Lung (tissue), 12 donors: ENCODE data around the gene GTPBP4. TPM values are rescaled to one million over a fixed set of nuclear protein-coding genes. Genes with fewer than 3 reads are reported as not detected.

Source experiments
- ATAC-seq: fragments of 200-7000 bp; cut with Tn5 transposase; one replicate; pipeline ENCODE4 v1.9.1; 2020; ENCODE audit warnings: moderate number of reproducible peaks; ENCODE audit not compliant: insufficient read depth, low FRiP score
- DNase-seq, 3 donors: peaks; one replicate each; pipeline ENCODE4 v3.0.0-alpha.2; 2013 to 2017
- H3K27ac ChIP-seq, 2 donors: one replicate each; pipeline ENCODE4 v1.5.1; 2013; ENCODE audit warnings: mild to moderate bottlenecking in 2 of 2, moderate library complexity in 2 of 2, control low read depth in 1 of 2, inconsistent platforms in 1 of 2, low read depth in 1 of 2, low read length in 1 of 2
- H3K27me3 ChIP-seq, 3 donors: one replicate each; pipeline ENCODE4 v1.5.1; 2013; ENCODE audit warnings: low read length in 2 of 3; ENCODE audit not compliant: control insufficient read depth in 3 of 3, insufficient read depth in 3 of 3
- H3K36me3 ChIP-seq, 4 donors: one replicate each; pipeline ENCODE4 v1.5.1; 2013; ENCODE audit warnings: low read length in 4 of 4, mild to moderate bottlenecking in 1 of 4, moderate library complexity in 1 of 4; ENCODE audit not compliant: control insufficient read depth in 4 of 4, insufficient read depth in 4 of 4
- H3K4me1 ChIP-seq, 5 donors: one replicate each; pipeline ENCODE4 v1.5.1; 2013; ENCODE audit warnings: low read length in 5 of 5, mild to moderate bottlenecking in 2 of 5, moderate library complexity in 1 of 5; ENCODE audit not compliant: control insufficient read depth in 5 of 5, insufficient read depth in 5 of 5
- H3K4me3 ChIP-seq: one replicate; pipeline ENCODE4 v1.5.1; 2013; ENCODE audit warnings: mild to moderate bottlenecking, control low read depth, moderate library complexity
- H3K9ac ChIP-seq, 2 donors: one replicate each; pipeline ENCODE4 v1.5.1; 2013; ENCODE audit warnings: low read length in 2 of 2, control low read depth in 1 of 2; ENCODE audit not compliant: insufficient read depth in 1 of 2
- H3K9me3 ChIP-seq, 4 donors: one replicate each; pipeline ENCODE4 v1.5.1; 2013; ENCODE audit warnings: low read length in 3 of 4, mild to moderate bottlenecking in 1 of 4, moderate library complexity in 1 of 4; ENCODE audit not compliant: control insufficient read depth in 4 of 4, insufficient read depth in 3 of 4
- WGBS, 2 donors: extraction: QIAGEN DNeasy Blood & Tissue Kit; methylation state at CpG; one replicate each; pipeline ENCODE4 v1.1.7; 2013; 5-methylcytosine and 5-hydroxymethylcytosine counted together
- polyA plus RNA-seq, 2 donors: library from polyadenylated mRNA; stranded (reverse); fragments of 200-250 nt; gene quantifications; one replicate each; pipeline ENCODE4 v1.2.1, GENCODE V29; 2013
- total RNA-seq, 2 donors: library from RNA; depleted of rRNA in 1 of 2; stranded (reverse); fragments of >200 nt in 1 of 2; gene quantifications; one replicate each; pipeline ENCODE4 v1.2.1, GENCODE V29; 2014 to 2021
- TF ChIP-seq, protein P1 (sequence below): IDR thresholded peaks from 2 replicates; pipeline ENCODE4 v1.5.1; 2012; ENCODE audit warnings: mild to moderate bottlenecking; ENCODE audit errors: control extremely low read depth, extremely low read depth
- donor health status: control.
- donor health status: control.
- donor health status: Bipolar disorder and iron deficiency.
- donor health status: healthy.
- donor health status: DM: yes; HTN: yes; CAD: no.

Gene GTPBP4
- total and polyA plus RNA-seq, 4 donors, result 17.6 to 43.6 (median 39.1) TPM

DNA sequence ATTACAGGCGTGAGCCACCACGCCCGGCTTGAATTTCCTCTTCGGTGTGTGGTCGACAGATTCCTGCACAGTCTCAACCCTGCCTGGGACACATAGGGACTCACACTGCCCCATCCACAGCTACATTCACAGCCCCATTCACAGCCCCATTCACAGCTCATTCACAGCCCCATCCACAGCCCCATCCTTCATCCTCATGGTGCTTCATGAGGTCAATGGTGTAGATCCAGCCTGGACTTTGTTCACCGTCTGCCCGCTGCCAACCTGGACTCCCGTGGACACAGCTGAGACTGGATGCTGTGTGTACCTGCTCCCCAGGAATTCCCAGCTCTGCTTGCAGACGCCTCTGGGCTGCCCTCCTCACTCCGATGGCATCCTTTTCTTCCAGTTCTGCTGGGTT is 32.2 kb downstream of the GTPBP4 start:
- ATAC-seq (no peak), DNase-seq (no peak)
- no peaks in the 10 kb centered on the region for H3K4me1 ChIP-seq
- no peak overlapping the region for H3K27ac ChIP-seq
- H3K27me3 ChIP-seq, result no peaks in the 10 kb centered on the region
- H3K4me3 ChIP-seq, result no peak overlapping the region
- TF ChIP-seq, protein P1, sequence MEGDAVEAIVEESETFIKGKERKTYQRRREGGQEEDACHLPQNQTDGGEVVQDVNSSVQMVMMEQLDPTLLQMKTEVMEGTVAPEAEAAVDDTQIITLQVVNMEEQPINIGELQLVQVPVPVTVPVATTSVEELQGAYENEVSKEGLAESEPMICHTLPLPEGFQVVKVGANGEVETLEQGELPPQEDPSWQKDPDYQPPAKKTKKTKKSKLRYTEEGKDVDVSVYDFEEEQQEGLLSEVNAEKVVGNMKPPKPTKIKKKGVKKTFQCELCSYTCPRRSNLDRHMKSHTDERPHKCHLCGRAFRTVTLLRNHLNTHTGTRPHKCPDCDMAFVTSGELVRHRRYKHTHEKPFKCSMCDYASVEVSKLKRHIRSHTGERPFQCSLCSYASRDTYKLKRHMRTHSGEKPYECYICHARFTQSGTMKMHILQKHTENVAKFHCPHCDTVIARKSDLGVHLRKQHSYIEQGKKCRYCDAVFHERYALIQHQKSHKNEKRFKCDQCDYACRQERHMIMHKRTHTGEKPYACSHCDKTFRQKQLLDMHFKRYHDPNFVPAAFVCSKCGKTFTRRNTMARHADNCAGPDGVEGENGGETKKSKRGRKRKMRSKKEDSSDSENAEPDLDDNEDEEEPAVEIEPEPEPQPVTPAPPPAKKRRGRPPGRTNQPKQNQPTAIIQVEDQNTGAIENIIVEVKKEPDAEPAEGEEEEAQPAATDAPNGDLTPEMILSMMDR, result no peak
- H3K36me3 ChIP-seq, result peaks cover 9 to 25% (median 14%) of the 10 kb centered on the region in 4 donors
- H3K9ac ChIP-seq, result no peak overlapping the region
- WGBS, 2 donors, result 94 to 96% methylated on average over 10 of the region's 10 CpGs
- peaks cover 0 to 2% (median 0%) of the 10 kb centered on the region in 4 donors for H3K9me3 ChIP-seq

DNA sequence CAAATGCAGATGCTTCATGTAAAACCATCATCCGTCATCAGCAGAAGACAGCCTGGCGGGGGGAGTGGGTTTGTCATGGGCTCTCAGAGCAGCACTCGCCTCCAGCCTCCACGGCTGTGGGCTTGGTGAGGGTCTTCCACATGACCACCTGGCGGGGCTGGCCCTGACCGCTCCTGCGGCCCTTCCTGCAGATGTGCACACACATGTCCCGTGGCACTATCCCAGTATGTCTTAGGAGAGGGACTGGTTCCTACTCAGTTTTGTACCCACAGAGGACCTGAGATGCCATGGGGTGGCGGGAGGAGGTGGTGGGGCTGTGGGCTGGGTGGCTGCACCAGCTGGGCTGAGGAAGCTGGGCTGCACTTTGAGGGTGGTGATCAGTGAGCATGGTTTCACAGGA is 32.7 kb downstream of the GTPBP4 start:
- no peak for DNase-seq

DNA sequence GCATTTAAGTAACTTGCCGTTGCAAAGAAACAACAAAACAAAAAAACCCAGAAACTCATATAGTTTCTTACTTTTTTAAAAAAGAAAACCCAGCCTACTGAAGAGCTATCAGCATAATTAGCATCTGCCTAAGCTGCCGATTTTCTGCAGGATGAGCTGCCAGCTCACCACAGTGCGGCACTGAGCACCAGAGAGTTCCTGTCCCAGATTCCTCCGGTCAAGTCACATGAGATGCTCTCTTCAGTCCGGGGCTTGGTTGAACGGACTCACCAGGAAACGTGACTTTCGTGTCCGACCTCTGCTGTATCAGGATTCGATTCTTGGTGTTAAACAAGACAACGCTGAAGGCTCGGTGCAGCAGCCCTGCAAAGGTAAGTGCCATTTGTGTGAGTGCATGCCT is 34.2 kb downstream of the GTPBP4 start:
- H3K4me3 ChIP-seq, result no peak overlapping the region
- no peak for ATAC-seq
- no peak overlapping the region for H3K9ac ChIP-seq
- no peaks in the 10 kb centered on the region for H3K27me3 ChIP-seq
- 73 to 89% methylated on average over 12 of the region's 12 CpGs for WGBS, 2 donors
- TF ChIP-seq, protein P1, result no peak
- H3K4me1 ChIP-seq, result no peaks in the 10 kb centered on the region
- H3K27ac ChIP-seq, result no peak overlapping the region
- no peak for DNase-seq
- H3K36me3 ChIP-seq, result peaks cover 0 to 11% (median 6%) of the 10 kb centered on the region in 4 donors
- peaks cover 0 to 2% (median 0%) of the 10 kb centered on the region in 4 donors for H3K9me3 ChIP-seq

More for the DNA sequence above, 32.7 kb downstream of the GTPBP4 start:
- no peak for ATAC-seq
- 95 to 96% methylated on average over 9 of the region's 9 CpGs for WGBS, 2 donors
- Histone ChIP-seq H3K9me3 (peaks cover 0 to 2% (median 0%) of the 10 kb centered on the region in 4 donors), H3K36me3 (peaks cover 5 to 20% (median 12%) of the 10 kb centered on the region in 4 donors), H3K4me1 (no peaks in the 10 kb centered on the region), H3K9ac (no peak overlapping the region), H3K27me3 (no peaks in the 10 kb centered on the region), H3K27ac (no peak overlapping the region), H3K4me3 (no peak overlapping the region)
- TF ChIP-seq, protein P1, result no peak

DNA sequence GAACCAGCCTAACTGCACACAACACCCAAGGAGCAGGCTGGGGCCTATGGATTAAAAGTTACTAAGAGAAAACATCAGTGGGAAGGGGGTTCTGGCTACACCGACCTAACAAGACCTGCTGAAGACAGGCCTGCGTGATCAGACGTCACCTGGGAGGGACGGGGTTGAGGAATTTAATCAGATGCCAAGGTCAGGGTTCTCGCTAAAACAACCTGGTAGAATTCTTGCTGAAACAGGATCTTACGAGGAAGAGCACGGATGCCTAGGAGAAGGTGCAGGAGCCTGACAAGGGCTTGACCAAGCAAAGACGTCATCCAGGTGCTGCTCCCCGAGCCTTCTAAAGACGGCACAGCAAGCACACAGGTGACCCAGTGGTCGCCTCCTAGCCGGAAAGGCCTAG is 35.9 kb downstream of the GTPBP4 start:
- Histone ChIP-seq H3K4me3 (no peak overlapping the region), H3K36me3 (peaks cover 0 to 7% (median 4%) of the 10 kb centered on the region in 4 donors), H3K9ac (no peak overlapping the region), H3K27me3 (no peaks in the 10 kb centered on the region), H3K9me3 (peaks cover 0 to 2% (median 0%) of the 10 kb centered on the region in 4 donors), H3K27ac (no peak overlapping the region), H3K4me1 (no peaks in the 10 kb centered on the region)
- DNase-seq, result no peak
- WGBS, 2 donors, result 93 to 96% methylated on average over 12 of the region's 12 CpGs
- no peak for ATAC-seq
- TF ChIP-seq, protein P1, result no peak
